Activated naive CD4-positive, alpha-beta T cell treated with anti-CD3 and anti-CD28 coated beads, Interleukin-2, amount 50 U/mL, for 24 hours (primary cell): ENCODE results near the gene RPL10.

Experiments
- H3K27ac Mint-ChIP-seq: one replicate; pipeline ENCODE4 v1.8.0; 2021; ENCODE audit warnings: mild to moderate bottlenecking, mixed read lengths
- H3K27me3 Mint-ChIP-seq: one replicate; pipeline ENCODE4 v1.8.0; 2021; ENCODE audit warnings: mixed read lengths
- H3K36me3 Mint-ChIP-seq: one replicate; pipeline ENCODE4 v1.8.0; 2021; ENCODE audit warnings: mixed read lengths
- H3K4me1 Mint-ChIP-seq: one replicate; pipeline ENCODE4 v1.8.0; 2021; ENCODE audit warnings: mixed read lengths
- H3K4me3 Mint-ChIP-seq: one replicate; pipeline ENCODE4 v1.8.0; 2021; ENCODE audit warnings: mild to moderate bottlenecking, mixed read lengths
- H3K9me3 Mint-ChIP-seq: one replicate; pipeline ENCODE4 v1.8.0; 2021; ENCODE audit warnings: mixed read lengths

Gene RPL10

DNA sequence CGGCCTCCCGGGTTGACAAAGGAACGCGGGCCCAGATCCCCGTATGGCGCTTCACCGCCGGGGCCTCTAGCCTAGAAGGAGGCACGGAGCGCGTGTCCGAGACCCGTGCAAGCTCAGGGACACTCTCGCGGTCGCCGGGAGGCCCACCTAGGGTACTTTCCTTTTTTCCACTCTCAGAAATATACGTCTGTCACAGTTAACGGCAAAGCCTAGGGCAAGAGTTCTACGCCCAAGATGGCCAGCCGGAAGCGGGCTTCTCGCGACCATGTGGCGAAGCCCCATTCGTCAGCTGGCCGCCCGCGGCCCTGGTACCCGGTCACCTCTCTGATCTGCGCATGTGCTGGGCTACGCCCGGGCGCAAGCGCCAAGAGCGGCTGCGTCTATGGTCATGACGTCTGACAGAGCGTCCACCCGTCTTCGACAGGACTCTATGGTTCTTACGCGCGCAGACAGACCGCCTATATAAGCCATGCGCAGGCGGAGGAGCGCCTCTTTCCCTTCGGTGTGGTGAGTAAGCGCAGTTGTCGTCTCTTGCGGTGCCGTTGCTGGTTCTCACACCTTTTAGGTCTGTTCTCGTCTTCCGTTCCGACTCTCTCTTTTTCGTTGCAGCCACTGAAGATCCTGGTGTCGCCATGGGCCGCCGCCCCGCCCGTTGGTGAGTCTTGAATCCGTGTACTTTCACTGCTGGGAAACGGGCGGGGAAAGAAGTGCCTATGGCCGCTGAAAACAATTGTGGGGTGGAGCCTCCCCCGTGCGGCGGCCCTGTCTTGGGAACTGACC lies at the start of gene RPL10:
TSS of gene RPL10 (plus strand) at position 490 of the 780 bp plus-strand sequence. CDS start at position 633, 143 bp downstream.
- no peaks in the 10 kb centered on the region for H3K27me3 Mint-ChIP-seq
- peak within 1 kb of the TSS; percentile 99 for H3K4me3 Mint-ChIP-seq
- H3K9me3 Mint-ChIP-seq = no peaks in the 10 kb centered on the region
- peak within 1 kb of the TSS; percentile 99 for H3K27ac Mint-ChIP-seq
- H3K36me3 Mint-ChIP-seq = peaks cover 16% of the 10 kb centered on the region
- H3K4me1 Mint-ChIP-seq = no peaks in the 10 kb centered on the region

DNA sequence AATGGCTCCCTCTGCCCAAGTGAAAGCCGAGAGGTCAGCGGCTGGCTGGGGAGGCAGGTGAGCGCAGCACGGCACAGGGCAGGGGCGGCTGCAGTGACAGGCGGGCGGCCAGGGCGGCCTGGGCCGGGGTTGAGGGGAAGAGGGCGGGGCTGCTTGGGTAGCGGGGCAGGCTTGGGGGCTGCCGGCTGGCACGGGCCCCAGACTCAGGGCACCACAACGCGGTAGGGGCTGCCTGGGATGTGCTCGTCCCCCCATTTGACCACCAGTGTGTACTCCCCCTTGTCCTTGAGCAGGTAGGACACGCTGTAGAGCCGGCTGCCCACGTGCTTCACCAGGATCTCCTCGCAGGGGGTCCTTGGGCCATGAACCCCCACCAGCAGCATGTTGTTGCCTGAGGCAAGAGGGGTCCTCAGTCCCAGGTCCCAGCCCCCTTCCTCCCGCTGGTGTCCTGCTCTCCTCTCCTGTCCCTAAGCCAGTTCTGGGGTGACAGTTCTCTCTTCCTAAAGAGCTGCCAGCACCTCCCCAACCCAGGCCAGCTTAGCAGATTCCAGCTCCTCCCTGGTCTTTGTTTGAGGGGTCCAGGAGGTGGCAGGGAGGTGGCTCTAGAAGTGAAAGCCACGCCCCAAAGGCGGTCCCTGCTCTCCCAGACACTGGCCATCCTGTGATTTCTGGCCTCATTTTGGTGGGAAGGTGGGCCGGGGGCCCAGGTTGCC lies 49.4 kb upstream of the RPL10 start:
- Mint-ChIP-seq H3K27ac (no peak overlapping the region), H3K4me1 (peaks cover 21% of the 10 kb centered on the region), H3K27me3 (no peaks in the 10 kb centered on the region), H3K36me3 (no peaks in the 10 kb centered on the region), H3K9me3 (no peaks in the 10 kb centered on the region), H3K4me3 (no peak overlapping the region)

DNA sequence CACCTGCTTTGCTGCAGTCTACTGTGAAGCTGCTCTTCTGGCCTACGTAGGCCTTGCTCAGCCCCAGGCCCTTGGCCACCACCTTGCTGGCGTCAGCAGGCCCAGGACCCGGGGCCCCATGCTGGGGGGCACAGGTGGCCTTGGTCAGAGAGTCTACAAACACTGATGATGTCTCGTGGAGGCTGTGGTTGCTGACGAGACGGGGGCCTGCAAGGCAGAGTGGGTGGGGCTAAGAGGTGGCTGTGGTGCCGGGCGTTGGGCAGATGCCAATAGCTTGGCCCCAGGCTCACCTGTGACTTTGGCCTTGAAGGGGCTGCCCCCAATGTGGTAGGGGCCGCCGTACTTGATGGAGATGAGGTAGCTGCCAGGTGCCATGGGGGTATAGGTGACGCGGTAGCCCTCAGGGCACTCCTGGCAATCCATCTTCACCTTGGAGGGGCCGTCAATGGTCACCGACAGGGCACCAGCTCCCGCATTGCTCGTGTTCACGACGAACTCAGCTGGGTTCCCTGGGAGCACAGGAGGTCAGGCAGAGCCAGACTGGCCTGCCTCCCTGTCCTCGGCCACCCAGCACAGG lies 48.7 kb upstream of the RPL10 start:
- Mint-ChIP-seq H3K4me1 (peaks cover 23% of the 10 kb centered on the region), H3K9me3 (no peaks in the 10 kb centered on the region), H3K27me3 (no peaks in the 10 kb centered on the region), H3K27ac (no peak overlapping the region), H3K36me3 (no peaks in the 10 kb centered on the region), H3K4me3 (no peak overlapping the region)

DNA sequence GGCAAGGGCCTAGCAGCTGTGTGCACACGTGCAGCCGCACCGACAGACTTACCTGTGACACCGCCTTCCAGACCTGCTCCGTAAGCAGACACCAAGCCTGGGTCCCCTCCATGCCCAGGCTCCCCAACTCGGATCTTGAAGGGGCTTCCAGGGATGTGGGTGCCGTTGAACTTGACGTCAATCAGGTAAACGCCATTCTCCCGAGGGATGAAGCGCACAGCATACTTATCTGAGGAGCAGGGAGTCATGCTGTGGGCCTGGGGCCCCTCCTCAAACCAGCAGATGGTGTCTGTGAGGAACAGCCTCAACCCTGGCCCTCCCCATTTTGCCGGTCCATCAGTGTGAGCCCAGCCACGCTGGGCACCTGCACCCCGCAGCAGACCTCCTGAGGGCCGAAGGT lies 48.2 kb upstream of the RPL10 start:
- Mint-ChIP-seq H3K4me1 (peaks cover 23% of the 10 kb centered on the region), H3K9me3 (no peaks in the 10 kb centered on the region), H3K36me3 (no peaks in the 10 kb centered on the region), H3K27me3 (no peaks in the 10 kb centered on the region), H3K4me3 (no peak overlapping the region), H3K27ac (no peak overlapping the region)

DNA sequence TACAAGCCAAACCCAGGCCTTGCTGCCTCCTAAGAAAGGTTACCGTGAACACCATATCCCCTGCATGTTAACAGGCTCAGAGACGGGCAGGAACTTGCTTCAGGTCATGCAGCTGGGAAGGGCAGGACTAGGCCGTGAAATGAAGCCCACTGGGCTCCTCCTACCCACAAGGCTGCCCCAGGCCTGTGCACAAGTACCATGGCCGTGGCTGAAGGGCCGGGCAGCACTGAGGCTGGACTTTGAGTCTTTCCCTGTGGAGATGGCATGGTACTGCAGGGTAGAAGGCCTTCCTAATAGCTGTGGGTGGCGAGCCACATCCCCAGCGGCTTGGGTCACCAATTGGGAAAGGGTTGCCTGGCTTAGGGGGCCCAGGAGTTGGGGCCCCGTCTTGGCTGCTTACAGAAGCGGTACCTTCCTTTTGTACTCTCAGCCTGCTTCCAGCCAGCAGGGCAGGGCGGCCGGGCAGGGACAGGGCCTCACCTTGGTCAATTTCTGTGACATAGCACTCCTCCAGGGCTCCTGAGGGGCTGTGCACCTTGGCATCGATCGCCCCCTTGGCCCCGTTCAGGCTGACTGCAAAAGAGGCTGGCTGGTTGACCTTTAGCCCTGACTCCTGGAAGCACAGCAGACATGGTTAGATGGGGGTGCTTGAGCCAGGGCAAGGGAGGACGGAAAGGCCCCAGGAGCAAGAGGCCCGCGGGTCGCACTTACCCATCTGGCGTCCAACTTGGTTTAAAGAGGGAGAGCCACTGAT lies 47.6 kb upstream of the RPL10 start:
- no peak overlapping the region for H3K27ac Mint-ChIP-seq
- no peaks in the 10 kb centered on the region for H3K27me3 Mint-ChIP-seq
- H3K36me3 Mint-ChIP-seq = no peaks in the 10 kb centered on the region
- H3K4me1 Mint-ChIP-seq = peaks cover 23% of the 10 kb centered on the region
- no peak overlapping the region for H3K4me3 Mint-ChIP-seq
- H3K9me3 Mint-ChIP-seq = no peaks in the 10 kb centered on the region

DNA sequence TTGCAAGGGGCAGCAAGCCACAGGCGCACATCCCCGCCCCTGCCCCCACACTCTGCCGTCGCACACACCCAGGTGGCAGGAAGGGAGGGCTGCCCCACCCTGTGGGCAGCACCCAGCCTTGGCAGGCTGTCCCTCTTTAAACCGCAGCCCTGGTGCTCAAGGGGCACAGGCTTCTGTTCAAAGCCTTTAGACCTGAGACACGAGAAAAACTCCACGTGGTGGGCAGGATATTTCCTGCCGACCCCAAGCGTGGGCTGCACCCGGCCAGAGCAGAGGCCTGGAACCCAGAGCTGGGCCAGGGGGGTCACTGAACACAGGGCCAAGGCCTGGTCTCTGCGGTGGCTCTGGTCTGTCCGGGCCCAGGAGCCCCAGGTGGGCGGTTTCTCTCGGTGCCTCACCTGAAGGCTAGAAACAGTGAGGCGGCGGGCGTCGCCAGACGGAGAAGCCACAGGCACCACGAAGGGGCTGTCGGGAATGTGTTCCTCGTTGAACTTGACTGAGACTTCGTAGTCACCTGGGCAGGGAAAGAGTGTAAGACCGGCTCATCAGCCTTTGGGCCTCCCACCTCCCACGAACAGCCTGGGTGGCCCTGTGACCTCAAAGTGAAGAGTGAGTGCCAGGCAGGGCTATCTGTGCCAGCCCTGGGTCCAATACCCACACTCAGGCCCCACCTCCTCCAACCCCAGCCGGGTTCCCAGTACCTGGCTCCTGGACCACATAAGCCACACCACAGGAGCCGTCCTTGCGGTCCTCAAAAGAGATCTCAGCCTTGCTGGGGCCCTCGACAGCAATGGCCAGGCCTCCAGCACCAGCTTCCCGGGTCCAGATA lies 46.8 kb upstream of the RPL10 start:
- H3K4me3 Mint-ChIP-seq = no peak overlapping the region
- H3K27ac Mint-ChIP-seq = peak overlapping the region; percentile 80

DNA sequence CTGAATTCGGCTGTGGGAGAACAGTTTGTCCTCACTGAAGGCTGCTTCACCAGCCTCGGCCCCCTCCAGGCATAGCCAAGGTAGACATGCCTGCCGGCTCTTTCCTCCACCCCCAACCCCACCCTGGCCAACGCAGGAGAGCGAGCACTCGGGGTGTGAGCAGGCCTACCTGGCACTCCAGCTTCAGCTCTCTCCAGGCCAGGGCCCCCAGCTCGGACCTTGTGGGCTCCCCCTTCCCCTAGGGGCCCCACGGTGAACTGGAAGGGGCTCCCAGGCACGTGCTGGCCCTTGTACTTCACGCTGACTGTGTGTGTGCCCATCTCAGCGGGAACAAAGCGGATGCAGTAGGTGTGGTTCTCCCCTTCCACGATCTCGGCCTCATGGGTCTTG lies 46.2 kb upstream of the RPL10 start:
- H3K27me3 Mint-ChIP-seq = no peaks in the 10 kb centered on the region
- no peak overlapping the region for H3K4me3 Mint-ChIP-seq
- H3K27ac Mint-ChIP-seq = peak overlapping the region; percentile 23
- no peaks in the 10 kb centered on the region for H3K36me3 Mint-ChIP-seq
- H3K4me1 Mint-ChIP-seq = peaks cover 26% of the 10 kb centered on the region
- H3K9me3 Mint-ChIP-seq = no peaks in the 10 kb centered on the region

More for the DNA sequence above, 46.8 kb upstream of the RPL10 start:
- no peaks in the 10 kb centered on the region for H3K27me3 Mint-ChIP-seq
- peaks cover 26% of the 10 kb centered on the region for H3K4me1 Mint-ChIP-seq
- H3K36me3 Mint-ChIP-seq = no peaks in the 10 kb centered on the region
- no peaks in the 10 kb centered on the region for H3K9me3 Mint-ChIP-seq

DNA sequence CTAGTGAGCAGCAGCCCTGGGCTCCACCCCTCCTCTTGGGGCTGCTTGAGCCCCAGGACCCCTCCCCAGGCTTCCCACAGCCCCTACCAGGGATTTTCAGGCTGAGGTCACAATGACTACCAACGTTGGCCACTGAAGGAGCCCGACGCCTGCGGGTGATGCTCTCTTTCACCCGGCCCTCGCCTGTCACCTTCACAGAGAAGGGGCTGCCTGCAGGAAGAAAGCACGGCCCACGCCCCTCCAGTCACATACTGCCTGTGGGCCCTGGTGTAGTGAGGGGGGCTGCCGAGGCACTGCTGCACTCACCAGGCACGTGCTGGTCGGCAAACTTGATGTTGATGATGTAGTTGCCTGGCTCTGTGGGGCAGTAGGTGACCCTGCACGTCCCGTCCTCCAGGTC lies 45.7 kb upstream of the RPL10 start:
- H3K4me3 Mint-ChIP-seq = no peak overlapping the region
- H3K4me1 Mint-ChIP-seq = peaks cover 22% of the 10 kb centered on the region
- no peaks in the 10 kb centered on the region for H3K36me3 Mint-ChIP-seq
- no peaks in the 10 kb centered on the region for H3K9me3 Mint-ChIP-seq
- H3K27me3 Mint-ChIP-seq = no peaks in the 10 kb centered on the region
- H3K27ac Mint-ChIP-seq = no peak overlapping the region

DNA sequence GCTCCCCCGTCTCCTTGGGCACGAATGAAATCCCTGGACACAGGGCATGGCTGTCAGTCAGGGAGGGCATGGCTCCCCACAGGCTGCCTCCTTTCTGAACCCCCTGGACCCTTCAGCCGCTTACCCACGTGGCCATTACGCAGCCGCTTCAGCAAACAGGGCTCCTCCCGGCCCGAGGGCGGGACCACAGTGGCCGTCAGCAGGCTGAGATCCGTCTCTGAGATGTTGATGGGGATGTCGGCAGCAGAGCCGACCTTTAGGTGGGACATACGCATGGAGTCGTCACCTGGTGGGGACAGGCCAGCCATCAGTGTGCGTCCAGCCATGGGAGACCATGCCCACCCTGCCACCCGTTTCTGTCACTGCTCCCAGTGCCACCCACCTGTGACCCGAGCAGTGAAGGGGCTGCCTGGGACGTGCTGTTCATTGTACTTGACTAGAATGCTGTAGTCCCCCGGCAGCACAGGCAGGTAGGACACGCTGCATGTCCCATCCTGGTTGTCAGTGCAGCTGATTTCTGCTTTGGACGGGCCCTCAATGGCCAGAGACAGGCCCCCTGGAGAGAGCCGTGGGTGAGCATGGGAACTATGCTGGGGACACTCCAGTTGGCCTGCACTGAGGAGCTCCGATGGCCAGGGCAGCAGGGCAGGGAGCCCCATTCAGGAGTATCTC lies 44.9 kb upstream of the RPL10 start:
- H3K4me3 Mint-ChIP-seq = no peak overlapping the region
- no peaks in the 10 kb centered on the region for H3K36me3 Mint-ChIP-seq
- H3K27me3 Mint-ChIP-seq = no peaks in the 10 kb centered on the region
- H3K9me3 Mint-ChIP-seq = no peaks in the 10 kb centered on the region
- H3K27ac Mint-ChIP-seq = no peak overlapping the region
- peaks cover 18% of the 10 kb centered on the region for H3K4me1 Mint-ChIP-seq

DNA sequence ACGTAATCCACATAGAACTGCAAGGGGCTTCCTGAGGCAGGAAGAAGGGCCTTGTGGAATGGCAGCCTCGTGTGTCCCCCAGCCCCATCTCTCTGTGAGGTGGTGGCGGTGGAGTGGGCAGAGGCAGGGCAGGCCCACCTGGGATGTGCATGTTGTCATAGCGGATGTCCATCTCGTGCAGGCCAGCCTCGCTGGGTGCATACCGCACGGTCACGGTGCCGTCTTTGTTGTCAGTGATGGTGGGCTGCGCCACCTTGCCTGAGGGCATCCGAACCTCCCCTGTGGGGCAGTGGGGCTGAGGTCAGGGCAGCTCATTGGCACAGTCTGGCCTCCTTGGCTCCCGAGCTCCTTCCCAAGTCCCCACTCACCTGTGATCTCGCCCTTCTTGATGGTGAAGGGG lies 44.2 kb upstream of the RPL10 start:
- peaks cover 15% of the 10 kb centered on the region for H3K4me1 Mint-ChIP-seq
- no peaks in the 10 kb centered on the region for H3K36me3 Mint-ChIP-seq
- H3K27ac Mint-ChIP-seq = no peak overlapping the region
- H3K4me3 Mint-ChIP-seq = no peak overlapping the region
- H3K9me3 Mint-ChIP-seq = no peaks in the 10 kb centered on the region
- H3K27me3 Mint-ChIP-seq = no peaks in the 10 kb centered on the region

DNA sequence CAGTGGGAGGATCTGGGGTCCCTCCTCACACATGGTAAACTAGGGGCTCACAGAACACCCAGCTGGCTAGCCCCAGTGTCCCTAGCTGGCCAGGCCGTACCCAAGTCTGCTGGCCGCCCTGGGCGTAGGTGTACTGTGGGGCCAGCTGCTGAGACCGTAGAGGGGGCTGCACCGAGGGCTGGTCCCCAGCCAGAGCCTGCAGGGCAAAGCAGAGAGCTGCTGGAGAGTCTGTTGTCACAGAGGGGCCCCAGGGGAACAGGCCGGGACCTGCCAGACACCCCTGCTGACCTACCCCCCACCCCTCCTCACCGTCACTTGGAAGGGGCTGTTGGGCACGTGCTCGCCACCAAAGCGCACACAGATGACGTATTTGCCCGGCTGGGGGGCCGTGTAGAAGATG lies 43.7 kb upstream of the RPL10 start:
- no peak overlapping the region for H3K4me3 Mint-ChIP-seq
- H3K4me1 Mint-ChIP-seq = peaks cover 15% of the 10 kb centered on the region
- H3K27me3 Mint-ChIP-seq = no peaks in the 10 kb centered on the region
- no peaks in the 10 kb centered on the region for H3K9me3 Mint-ChIP-seq
- H3K36me3 Mint-ChIP-seq = no peaks in the 10 kb centered on the region
- H3K27ac Mint-ChIP-seq = no peak overlapping the region

DNA sequence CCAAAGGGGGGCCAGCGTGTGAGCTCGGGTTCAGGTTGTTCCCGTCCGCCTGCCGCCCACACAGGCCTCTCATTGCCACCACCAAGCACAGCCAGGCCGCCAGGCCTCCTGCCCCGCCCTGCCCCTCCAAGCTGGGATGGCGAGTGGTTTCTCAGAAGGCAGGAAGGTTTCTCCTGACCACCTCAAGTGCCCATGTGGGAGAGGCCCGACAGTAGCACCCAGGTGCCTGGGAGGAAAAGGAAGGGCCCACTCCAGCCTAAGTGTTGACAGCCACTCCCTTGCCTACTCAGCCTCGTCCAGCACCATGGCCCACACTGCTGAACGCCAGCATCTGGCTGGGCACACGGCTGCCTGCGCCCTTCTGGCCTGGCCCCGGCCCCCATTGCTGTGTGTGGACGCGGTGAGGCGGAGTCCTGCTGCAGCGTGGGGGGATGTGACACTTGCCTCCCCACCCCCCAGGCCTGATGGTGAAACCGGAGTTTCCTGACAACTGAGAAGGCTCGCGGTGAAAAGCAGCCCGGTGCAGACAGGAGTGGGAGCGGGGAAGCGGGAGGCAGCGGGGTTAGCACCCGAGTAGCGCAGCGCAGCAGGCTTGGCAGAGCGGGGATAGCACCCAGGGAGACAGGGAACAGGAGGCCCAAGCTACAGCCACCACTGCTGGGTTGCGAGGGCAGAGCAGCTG lies 42.9 kb upstream of the RPL10 start:
- Mint-ChIP-seq H3K27ac (no peak overlapping the region), H3K4me1 (peaks cover 12% of the 10 kb centered on the region)

DNA sequence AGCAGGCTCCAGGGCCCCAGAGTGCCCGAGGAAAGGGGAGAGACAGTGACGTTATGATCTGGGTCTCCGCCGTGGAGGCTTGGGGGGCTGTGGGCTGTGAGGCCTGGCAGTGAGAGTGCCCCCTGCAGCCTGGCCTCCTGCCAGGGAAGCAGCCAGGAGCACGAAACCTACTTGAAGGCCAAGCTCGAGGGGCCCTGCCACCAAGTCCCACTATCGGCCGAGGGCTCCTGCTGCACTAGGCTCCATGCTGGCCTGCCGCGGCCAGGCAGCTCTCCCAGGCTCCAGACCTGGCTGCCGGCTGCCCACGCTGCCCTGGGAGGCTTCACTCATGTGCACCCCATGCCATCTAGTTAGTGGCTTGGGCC lies 42.4 kb upstream of the RPL10 start:
- H3K9me3 Mint-ChIP-seq = no peaks in the 10 kb centered on the region
- peaks cover 12% of the 10 kb centered on the region for H3K4me1 Mint-ChIP-seq
- H3K4me3 Mint-ChIP-seq = no peak overlapping the region
- no peaks in the 10 kb centered on the region for H3K27me3 Mint-ChIP-seq
- H3K36me3 Mint-ChIP-seq = no peaks in the 10 kb centered on the region
- no peak overlapping the region for H3K27ac Mint-ChIP-seq

More for the DNA sequence above, 42.9 kb upstream of the RPL10 start:
- H3K36me3 Mint-ChIP-seq = no peaks in the 10 kb centered on the region
- no peaks in the 10 kb centered on the region for H3K9me3 Mint-ChIP-seq
- no peak overlapping the region for H3K4me3 Mint-ChIP-seq
- H3K27me3 Mint-ChIP-seq = no peaks in the 10 kb centered on the region

DNA sequence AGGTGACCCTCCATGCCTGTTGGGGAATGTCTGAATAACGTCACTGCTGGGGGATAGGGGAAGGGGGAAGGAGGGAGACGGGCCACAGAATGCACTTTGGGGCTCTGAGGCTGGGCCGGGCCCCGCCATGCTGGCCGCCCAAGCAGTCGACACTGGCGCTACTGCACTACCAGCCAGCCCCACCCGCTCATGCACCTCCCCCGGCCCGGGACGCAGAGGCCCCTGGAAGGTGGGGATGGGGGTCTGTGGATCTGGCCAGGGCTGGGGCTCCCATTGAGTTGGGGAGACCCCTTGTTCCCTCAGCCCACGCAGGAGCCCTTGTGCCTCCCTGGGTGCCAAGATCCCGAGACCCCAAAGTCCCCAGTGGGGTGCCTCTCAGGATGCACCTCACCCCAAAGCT lies 41.6 kb upstream of the RPL10 start:
- H3K27ac Mint-ChIP-seq = no peak overlapping the region
- peaks cover 9% of the 10 kb centered on the region for H3K4me1 Mint-ChIP-seq
- no peaks in the 10 kb centered on the region for H3K9me3 Mint-ChIP-seq
- H3K4me3 Mint-ChIP-seq = no peak overlapping the region
- no peaks in the 10 kb centered on the region for H3K27me3 Mint-ChIP-seq
- no peaks in the 10 kb centered on the region for H3K36me3 Mint-ChIP-seq
